ENCODE measurements around the gene TDRD12.
"Not testable (repeated sequence)": the region's sequence is repeated elsewhere in the genome, so short reads cannot be mapped to it uniquely, and the experiment has no call there.

GRCh38 chr19:32716203-32716602 is 3.4 kb upstream of the TDRD12 start:
- not testable (repeated sequence) for TF ChIP-seq POLR2A (IDR thresholded peaks at IDR 0.05; ENCODE audit: low read length); GATA1 (IDR thresholded peaks at IDR 0.05; ENCODE audit: low read depth, low read length)
